Vagina (tissue), 2 donors: ENCODE measurements around the gene CNTROB.

Experiments
- POLR2A ChIP-seq, 2 donors: fragments of 450-650 bp; IDR thresholded peaks; one replicate each; pipeline ENCODE4 v1.6.1; 2017; ENCODE audit warnings: antibody characterized with exemption in 2 of 2, mild to moderate bottlenecking in 2 of 2, moderate library complexity in 2 of 2
- POLR2AphosphoS5 ChIP-seq, 2 donors: sonication (generic); formaldehyde crosslinking; IDR thresholded peaks; one replicate each; pipeline ENCODE4 v1.9.0; 2017; ENCODE audit warnings: antibody characterized with exemption in 2 of 2, mild to moderate bottlenecking in 2 of 2, low read depth in 1 of 2; ENCODE audit not compliant: insufficient read depth in 1 of 2
- TF ChIP-seq, protein P1 (sequence below), 3 experiments: fragments of 450-650 bp in 2 of 3; fragments of 200-600 bp in 1 of 3; sonication (generic) in 1 of 3; IDR thresholded peaks; one replicate each; pipeline ENCODE4 v1.5.1; 2017 to 2019; ENCODE audit warnings: antibody characterized with exemption in 3 of 3, mild to moderate bottlenecking in 2 of 3, moderate library complexity in 2 of 3

DNA sequence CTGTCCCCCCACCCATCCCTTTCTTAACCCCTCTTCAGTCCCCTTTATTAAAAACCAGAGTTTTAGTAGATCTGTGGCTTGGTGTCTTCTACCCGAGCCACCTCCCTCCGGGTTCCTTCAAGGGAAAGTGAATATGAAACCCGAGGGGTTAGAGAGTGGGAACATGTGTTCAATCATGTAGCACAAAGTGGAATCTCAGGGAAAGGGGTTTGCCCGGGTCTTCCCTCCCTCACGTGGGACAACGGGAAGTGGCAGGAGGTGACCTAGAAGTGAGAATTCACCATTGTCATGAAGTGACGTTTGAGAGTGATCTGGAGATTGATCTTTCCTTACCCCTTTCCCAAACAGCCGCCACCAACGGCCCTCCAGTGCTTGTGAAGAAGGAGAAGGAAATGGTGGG, 20.9 kb upstream of the CNTROB start:
- TF ChIP-seq, protein P1, sequence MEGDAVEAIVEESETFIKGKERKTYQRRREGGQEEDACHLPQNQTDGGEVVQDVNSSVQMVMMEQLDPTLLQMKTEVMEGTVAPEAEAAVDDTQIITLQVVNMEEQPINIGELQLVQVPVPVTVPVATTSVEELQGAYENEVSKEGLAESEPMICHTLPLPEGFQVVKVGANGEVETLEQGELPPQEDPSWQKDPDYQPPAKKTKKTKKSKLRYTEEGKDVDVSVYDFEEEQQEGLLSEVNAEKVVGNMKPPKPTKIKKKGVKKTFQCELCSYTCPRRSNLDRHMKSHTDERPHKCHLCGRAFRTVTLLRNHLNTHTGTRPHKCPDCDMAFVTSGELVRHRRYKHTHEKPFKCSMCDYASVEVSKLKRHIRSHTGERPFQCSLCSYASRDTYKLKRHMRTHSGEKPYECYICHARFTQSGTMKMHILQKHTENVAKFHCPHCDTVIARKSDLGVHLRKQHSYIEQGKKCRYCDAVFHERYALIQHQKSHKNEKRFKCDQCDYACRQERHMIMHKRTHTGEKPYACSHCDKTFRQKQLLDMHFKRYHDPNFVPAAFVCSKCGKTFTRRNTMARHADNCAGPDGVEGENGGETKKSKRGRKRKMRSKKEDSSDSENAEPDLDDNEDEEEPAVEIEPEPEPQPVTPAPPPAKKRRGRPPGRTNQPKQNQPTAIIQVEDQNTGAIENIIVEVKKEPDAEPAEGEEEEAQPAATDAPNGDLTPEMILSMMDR (IDR thresholded peaks at IDR 0.05) = no peak
- TF ChIP-seq POLR2A (IDR thresholded peaks at IDR 0.05) = no peak
- TF ChIP-seq POLR2AphosphoS5 (IDR thresholded peaks at IDR 0.05; ENCODE audit: insufficient read depth in 1 of 2, low read depth in 1 of 2) = no peak
